T-helper 17 cell (primary cell): Measurements from ENCODE around the gene PTPRG. TPM values are rescaled to one million over a fixed set of nuclear protein-coding genes. Genes with fewer than 3 reads are reported as not detected.

ENCODE experiments used
- ATAC-seq: fragments of 150-1000 bp; cut with Tn5 transposase; 2 replicates; pipeline ENCODE4 v1.10.0; 2021; ENCODE audit warnings: mild to moderate bottlenecking, moderate library complexity
- DNase-seq, 3 donors: peaks; one replicate each; pipeline versions ENCODE4 v3.0.0 to v3.0.0-alpha.2; 2020 to 2021
- H3K9me3 ChIP-seq: one replicate; pipeline ENCODE4 v1.7.0; 2013; ENCODE audit warnings: low read length, mild to moderate bottlenecking; ENCODE audit not compliant: control insufficient read depth, poor library complexity, severe bottlenecking
- H3K27ac Mint-ChIP-seq: one replicate; pipeline ENCODE4 v1.8.0; 2022; ENCODE audit warnings: mild to moderate bottlenecking, moderate library complexity, mixed read lengths
- H3K27me3 Mint-ChIP-seq: one replicate; pipeline ENCODE4 v1.8.0; 2022; ENCODE audit warnings: mixed read lengths
- H3K36me3 Mint-ChIP-seq: one replicate; pipeline ENCODE4 v1.8.0; 2022; ENCODE audit warnings: low read depth, mixed read lengths
- H3K4me1 Mint-ChIP-seq: one replicate; pipeline ENCODE4 v1.8.0; 2022; ENCODE audit warnings: mild to moderate bottlenecking, mixed read lengths
- H3K4me3 Mint-ChIP-seq: one replicate; pipeline ENCODE4 v1.8.0; 2022; ENCODE audit warnings: mild to moderate bottlenecking, moderate library complexity, mixed read lengths
- total RNA-seq, 4 donors: library from RNA in 2 of 4; stranded (reverse) in 2 of 4; gene quantifications; one replicate each; pipeline ENCODE4 v1.2.3 and lab custom pipeline; 2022 to 2026

PTPRG gene
- total RNA-seq, 2 donors from 2014 or later: 0.02 TPM; not detected in 1

GRCh38 chr3:62154457-62155148 lies 593.2 kb downstream of the PTPRG start:
- ATAC-seq (no peak), DNase-seq (no peak)
- no peaks in the 10 kb centered on the region for H3K9me3 ChIP-seq
- Mint-ChIP-seq H3K27ac (no peak overlapping the region), H3K27me3 (peaks cover 12% of the 10 kb centered on the region), H3K36me3 (no peaks in the 10 kb centered on the region), H3K4me1 (no peaks in the 10 kb centered on the region), H3K4me3 (no peak overlapping the region)

GRCh38 chr3:62159056-62159708 lies 597.8 kb downstream of the PTPRG start:
- no peak overlapping the region for H3K4me3 Mint-ChIP-seq
- DNase-seq (no peak), ATAC-seq (no peak)
- H3K9me3 ChIP-seq: no peaks in the 10 kb centered on the region
- no peaks in the 10 kb centered on the region for H3K36me3 Mint-ChIP-seq
- no peaks in the 10 kb centered on the region for H3K4me1 Mint-ChIP-seq
- H3K27ac Mint-ChIP-seq: no peak overlapping the region
- peaks cover 12% of the 10 kb centered on the region for H3K27me3 Mint-ChIP-seq

GRCh38 chr3:62159709-62160092 lies 598.3 kb downstream of the PTPRG start:
- peaks cover 7% of the 10 kb centered on the region for H3K27me3 Mint-ChIP-seq
- no peak overlapping the region for H3K27ac Mint-ChIP-seq
- H3K36me3 Mint-ChIP-seq: no peaks in the 10 kb centered on the region
- no peaks in the 10 kb centered on the region for H3K9me3 ChIP-seq
- no peak overlapping the region for H3K4me3 Mint-ChIP-seq
- no peaks in the 10 kb centered on the region for H3K4me1 Mint-ChIP-seq
- DNase-seq (no peak), ATAC-seq (no peak)

GRCh38 chr3:62161371-62161770 lies 600.0 kb downstream of the PTPRG start:
- Mint-ChIP-seq H3K27ac (no peak overlapping the region), H3K36me3 (no peaks in the 10 kb centered on the region), H3K27me3 (no peaks in the 10 kb centered on the region), H3K4me3 (no peak overlapping the region), H3K4me1 (no peaks in the 10 kb centered on the region)
- ATAC-seq (no peak), DNase-seq (no peak)
- no peaks in the 10 kb centered on the region for H3K9me3 ChIP-seq

GRCh38 chr3:62164196-62164595 lies 602.8 kb downstream of the PTPRG start:
- Mint-ChIP-seq H3K4me1 (no peaks in the 10 kb centered on the region), H3K27me3 (peaks cover 4% of the 10 kb centered on the region), H3K36me3 (no peaks in the 10 kb centered on the region), H3K27ac (no peak overlapping the region), H3K4me3 (no peak overlapping the region)
- no peak for DNase-seq
- H3K9me3 ChIP-seq: no peaks in the 10 kb centered on the region
- no peak for ATAC-seq

- Mint-ChIP-seq H3K4me1 (peaks cover 4% of the 10 kb centered on the region), H3K27ac (no peak overlapping the region), H3K36me3 (no peaks in the 10 kb centered on the region), H3K4me3 (no peak overlapping the region), H3K27me3 (peaks cover 10% of the 10 kb centered on the region)
- ATAC-seq (no peak), DNase-seq (no peak)
- H3K9me3 ChIP-seq: no peaks in the 10 kb centered on the region
Observed at GRCh38 chr3:62164746-62165145, 603.4 kb downstream of the PTPRG start.

- ATAC-seq (no peak), DNase-seq (no peak)
- no peak overlapping the region for H3K4me3 Mint-ChIP-seq
- no peaks in the 10 kb centered on the region for H3K36me3 Mint-ChIP-seq
- peaks cover 4% of the 10 kb centered on the region for H3K4me1 Mint-ChIP-seq
- peaks cover 12% of the 10 kb centered on the region for H3K27me3 Mint-ChIP-seq
- no peak overlapping the region for H3K27ac Mint-ChIP-seq
- no peaks in the 10 kb centered on the region for H3K9me3 ChIP-seq
Observed at GRCh38 chr3:62167566-62168262, 606.3 kb downstream of the PTPRG start.

- DNase-seq (no peak), ATAC-seq (no peak)
- Mint-ChIP-seq H3K4me1 (peaks cover 4% of the 10 kb centered on the region), H3K36me3 (no peaks in the 10 kb centered on the region), H3K4me3 (no peak overlapping the region), H3K27me3 (peaks cover 12% of the 10 kb centered on the region), H3K27ac (no peak overlapping the region)
- H3K9me3 ChIP-seq: no peaks in the 10 kb centered on the region
Observed at GRCh38 chr3:62168356-62168755, 607.0 kb downstream of the PTPRG start.

GRCh38 chr3:62169906-62170660 lies 608.7 kb downstream of the PTPRG start:
- H3K27me3 Mint-ChIP-seq: peaks cover 12% of the 10 kb centered on the region

GRCh38 chr3:62171789-62172188 lies 610.4 kb downstream of the PTPRG start:
- no peak overlapping the region for H3K27ac Mint-ChIP-seq
- H3K36me3 Mint-ChIP-seq: no peaks in the 10 kb centered on the region
- DNase-seq (no peak), ATAC-seq (no peak)
- no peaks in the 10 kb centered on the region for H3K9me3 ChIP-seq
- H3K4me3 Mint-ChIP-seq: no peak overlapping the region
- H3K4me1 Mint-ChIP-seq: peaks cover 4% of the 10 kb centered on the region
- peaks cover 24% of the 10 kb centered on the region for H3K27me3 Mint-ChIP-seq

More at GRCh38 chr3:62169906-62170660, 608.7 kb downstream of the PTPRG start:
- no peaks in the 10 kb centered on the region for H3K9me3 ChIP-seq
- Mint-ChIP-seq H3K27ac (no peak overlapping the region), H3K4me1 (peaks cover 4% of the 10 kb centered on the region), H3K4me3 (no peak overlapping the region), H3K36me3 (no peaks in the 10 kb centered on the region)
- DNase-seq (no peak), ATAC-seq (no peak)

GRCh38 chr3:62172199-62172598 lies 610.8 kb downstream of the PTPRG start:
- H3K27me3 Mint-ChIP-seq: peaks cover 24% of the 10 kb centered on the region
- ATAC-seq: no peak
- H3K4me1 Mint-ChIP-seq: peaks cover 4% of the 10 kb centered on the region
- H3K9me3 ChIP-seq: no peaks in the 10 kb centered on the region
- DNase-seq: no peak
- no peak overlapping the region for H3K27ac Mint-ChIP-seq
- H3K36me3 Mint-ChIP-seq: no peaks in the 10 kb centered on the region
- H3K4me3 Mint-ChIP-seq: no peak overlapping the region

GRCh38 chr3:62173939-62174515 lies 612.7 kb downstream of the PTPRG start:
- H3K27ac Mint-ChIP-seq: no peak overlapping the region
- H3K36me3 Mint-ChIP-seq: no peaks in the 10 kb centered on the region
- H3K27me3 Mint-ChIP-seq: peaks cover 21% of the 10 kb centered on the region
- no peaks in the 10 kb centered on the region for H3K9me3 ChIP-seq
- no peak overlapping the region for H3K4me3 Mint-ChIP-seq
- H3K4me1 Mint-ChIP-seq: peaks cover 4% of the 10 kb centered on the region
- ATAC-seq (no peak), DNase-seq (no peak)

GRCh38 chr3:62175161-62175560 lies 613.8 kb downstream of the PTPRG start:
- ATAC-seq (no peak), DNase-seq (no peak)
- H3K4me1 Mint-ChIP-seq: no peaks in the 10 kb centered on the region
- H3K27me3 Mint-ChIP-seq: peaks cover 11% of the 10 kb centered on the region
- H3K36me3 Mint-ChIP-seq: no peaks in the 10 kb centered on the region
- no peaks in the 10 kb centered on the region for H3K9me3 ChIP-seq
- no peak overlapping the region for H3K4me3 Mint-ChIP-seq
- no peak overlapping the region for H3K27ac Mint-ChIP-seq
